A549 (cell line): Measurements from ENCODE around the gene ATP6AP2.

Source experiments
- CEBPB ChIP-seq, 2 experiments: fragments of >200 bp in 1 of 2; sonication (Bioruptor Twin) in 1 of 2; formaldehyde crosslinking in 1 of 2; IDR thresholded peaks; 2 replicates each; pipeline ENCODE4 v1.6.1; 2012 to 2016
- CHD2 ChIP-seq: fragments of 150-350 bp; IDR thresholded peaks from 2 replicates; pipeline ENCODE4 v1.6.1; 2014; ENCODE audit warnings: low read length; ENCODE audit not compliant: partially characterized antibody
- JUN ChIP-seq, 2 experiments: fragments of >200 bp; sonication (Bioruptor Twin); formaldehyde crosslinking; IDR thresholded peaks; 2 replicates in 1 of 2; 3 replicates in 1 of 2; pipeline ENCODE4 v1.6.1; 2016 to 2017
- JUNB ChIP-seq: fragments of >200 bp; sonication (Bioruptor Twin); formaldehyde crosslinking; IDR thresholded peaks from 2 replicates; pipeline ENCODE4 v1.6.1; 2016
- MAX ChIP-seq: IDR thresholded peaks from 2 replicates; pipeline ENCODE4 v1.6.1; 2012
- MYC ChIP-seq: IDR thresholded peaks from 2 replicates; pipeline ENCODE4 v1.6.1; 2012; ENCODE audit warnings: mild to moderate bottlenecking, inconsistent platforms, low read length, improper control_type of control experiment, borderline replicate concordance
- RAD21 ChIP-seq, 2 experiments: fragments of >200 bp in 1 of 2; sonication (Bioruptor Twin) in 1 of 2; formaldehyde crosslinking in 1 of 2; IDR thresholded peaks in 1 of 2; conservative IDR thresholded peaks in 1 of 2; 2 replicates in 1 of 2; 3 replicates in 1 of 2; pipeline ENCODE4 v1.6.1; 2012 to 2018; ENCODE audit warnings: inconsistent platforms in 1 of 2
- ZNF302 ChIP-seq: fragments of 250-450 bp; sonication (Bioruptor Pico); IDR thresholded peaks from 2 replicates; pipeline ENCODE4 v1.9.0; 2021; ENCODE audit warnings: inconsistent platforms, mild to moderate bottlenecking, moderate library complexity
- ZSCAN20 ChIP-seq: fragments of 250-450 bp; sonication (Bioruptor Pico); IDR thresholded peaks from 2 replicates; pipeline ENCODE4 v1.8.0; 2022; ENCODE audit warnings: mild to moderate bottlenecking, moderate library complexity
- TF ChIP-seq, protein P1 (sequence below): fragments of >200 bp; sonication (Bioruptor Twin); formaldehyde crosslinking; IDR thresholded peaks from 3 replicates; pipeline ENCODE4 v1.5.1; 2016

GRCh38 chrX:40632199-40632598, 51.4 kb downstream of the ATP6AP2 start:
- TF ChIP-seq MAX (no peak), JUNB (no peak), JUN (IDR thresholded peaks at IDR 0.05) (no peak), CHD2 (no peak), CEBPB (IDR thresholded peaks at IDR 0.05) (no peak), MYC (no peak), ZNF302 (CRISPR knock-in tag) (no peak), ZSCAN20 (CRISPR knock-in tag) (no peak), RAD21 (conservative IDR thresholded peaks at IDR 0.05 in 1 of 2, IDR thresholded peaks at IDR 0.05 in 1 of 2) (no peak)
- TF ChIP-seq, protein P1, sequence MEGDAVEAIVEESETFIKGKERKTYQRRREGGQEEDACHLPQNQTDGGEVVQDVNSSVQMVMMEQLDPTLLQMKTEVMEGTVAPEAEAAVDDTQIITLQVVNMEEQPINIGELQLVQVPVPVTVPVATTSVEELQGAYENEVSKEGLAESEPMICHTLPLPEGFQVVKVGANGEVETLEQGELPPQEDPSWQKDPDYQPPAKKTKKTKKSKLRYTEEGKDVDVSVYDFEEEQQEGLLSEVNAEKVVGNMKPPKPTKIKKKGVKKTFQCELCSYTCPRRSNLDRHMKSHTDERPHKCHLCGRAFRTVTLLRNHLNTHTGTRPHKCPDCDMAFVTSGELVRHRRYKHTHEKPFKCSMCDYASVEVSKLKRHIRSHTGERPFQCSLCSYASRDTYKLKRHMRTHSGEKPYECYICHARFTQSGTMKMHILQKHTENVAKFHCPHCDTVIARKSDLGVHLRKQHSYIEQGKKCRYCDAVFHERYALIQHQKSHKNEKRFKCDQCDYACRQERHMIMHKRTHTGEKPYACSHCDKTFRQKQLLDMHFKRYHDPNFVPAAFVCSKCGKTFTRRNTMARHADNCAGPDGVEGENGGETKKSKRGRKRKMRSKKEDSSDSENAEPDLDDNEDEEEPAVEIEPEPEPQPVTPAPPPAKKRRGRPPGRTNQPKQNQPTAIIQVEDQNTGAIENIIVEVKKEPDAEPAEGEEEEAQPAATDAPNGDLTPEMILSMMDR: no peak
